ENCODE measurements around the gene MRNIP. TPM values are rescaled to one million over a fixed set of nuclear protein-coding genes. Genes with fewer than 3 reads are reported as not detected.

MRNIP gene
- total RNA-seq, 6 experiments from 2014 or later = 4.7 to 14.7 (median 9.0) TPM

DNA sequence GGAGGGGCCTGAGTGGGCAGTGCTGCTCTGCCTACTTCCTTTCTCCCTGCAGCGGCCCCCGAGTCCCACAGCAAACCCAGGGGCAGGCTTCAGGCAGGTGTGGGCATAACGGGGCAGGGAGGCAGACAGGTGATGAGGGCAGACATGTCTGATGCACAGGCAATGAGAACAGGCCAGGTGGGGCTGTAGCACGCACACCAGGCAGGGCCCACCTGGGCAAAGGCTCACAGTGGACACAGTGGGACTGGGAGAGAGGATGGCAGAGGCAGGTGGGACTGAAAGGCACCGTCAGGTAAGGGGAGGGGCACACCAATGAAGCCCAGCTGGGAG is 59.0 kb downstream of the MRNIP start:
- 83% methylated on average over 2 of the region's 5 CpGs for WGBS (ENCODE audit: insufficient coverage, low coverage, low lambda C conversion rate, missing lambda C conversion rate)

GRCh38 chr5:179798771-179799643 is 59.6 kb downstream of the MRNIP start:
- Histone ChIP-seq H3K4me3 (no peak overlapping the region), H3K4me1 (peaks cover 0 to 39% (median 16%) of the 10 kb centered on the region in 4 donors), H3K27me3 (no peaks in the 10 kb centered on the region), H3K36me3 (peaks cover 6 to 47% (median 22%) of the 10 kb centered on the region in 4 donors), H3K9me3 (no peaks in the 10 kb centered on the region), H3K27ac (no peak overlapping the region)
- TF ChIP-seq POLR2A (IDR thresholded peaks at IDR 0.05) = no peak
- TF ChIP-seq, protein P1, sequence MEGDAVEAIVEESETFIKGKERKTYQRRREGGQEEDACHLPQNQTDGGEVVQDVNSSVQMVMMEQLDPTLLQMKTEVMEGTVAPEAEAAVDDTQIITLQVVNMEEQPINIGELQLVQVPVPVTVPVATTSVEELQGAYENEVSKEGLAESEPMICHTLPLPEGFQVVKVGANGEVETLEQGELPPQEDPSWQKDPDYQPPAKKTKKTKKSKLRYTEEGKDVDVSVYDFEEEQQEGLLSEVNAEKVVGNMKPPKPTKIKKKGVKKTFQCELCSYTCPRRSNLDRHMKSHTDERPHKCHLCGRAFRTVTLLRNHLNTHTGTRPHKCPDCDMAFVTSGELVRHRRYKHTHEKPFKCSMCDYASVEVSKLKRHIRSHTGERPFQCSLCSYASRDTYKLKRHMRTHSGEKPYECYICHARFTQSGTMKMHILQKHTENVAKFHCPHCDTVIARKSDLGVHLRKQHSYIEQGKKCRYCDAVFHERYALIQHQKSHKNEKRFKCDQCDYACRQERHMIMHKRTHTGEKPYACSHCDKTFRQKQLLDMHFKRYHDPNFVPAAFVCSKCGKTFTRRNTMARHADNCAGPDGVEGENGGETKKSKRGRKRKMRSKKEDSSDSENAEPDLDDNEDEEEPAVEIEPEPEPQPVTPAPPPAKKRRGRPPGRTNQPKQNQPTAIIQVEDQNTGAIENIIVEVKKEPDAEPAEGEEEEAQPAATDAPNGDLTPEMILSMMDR (IDR thresholded peaks at IDR 0.05) = no peak
- ATAC-seq = no peak
- peak in 1 of 3 donors; percentile 46 for DNase-seq
- WGBS (ENCODE audit: insufficient coverage, low coverage, low lambda C conversion rate, missing lambda C conversion rate) = 81% methylated on average over 3 of the region's 36 CpGs
- intact Hi-C loops (cut with DNase I) = loop anchor here (5.0 kb wide), 1 partner anchor 37 kb away; no protein-coding TSS in a partner anchor

More for the DNA sequence above, 59.0 kb downstream of the MRNIP start:
- Histone ChIP-seq H3K4me3 (no peak overlapping the region), H3K27me3 (no peaks in the 10 kb centered on the region), H3K4me1 (peaks cover 0 to 45% (median 19%) of the 10 kb centered on the region in 4 donors), H3K36me3 (peaks cover 6 to 47% (median 22%) of the 10 kb centered on the region in 4 donors), H3K9me3 (no peaks in the 10 kb centered on the region), H3K27ac (no peak overlapping the region)
- intact Hi-C loops (cut with DNase I) = loop anchor here (5.0 kb wide), 1 partner anchor 37 kb away; no protein-coding TSS in a partner anchor
- no peak for ATAC-seq
- TF ChIP-seq POLR2A (IDR thresholded peaks at IDR 0.05) = no peak
- TF ChIP-seq, protein P1 (IDR thresholded peaks at IDR 0.05) = no peak
- DNase-seq = peak in 1 of 3 donors; percentile 42

DNA sequence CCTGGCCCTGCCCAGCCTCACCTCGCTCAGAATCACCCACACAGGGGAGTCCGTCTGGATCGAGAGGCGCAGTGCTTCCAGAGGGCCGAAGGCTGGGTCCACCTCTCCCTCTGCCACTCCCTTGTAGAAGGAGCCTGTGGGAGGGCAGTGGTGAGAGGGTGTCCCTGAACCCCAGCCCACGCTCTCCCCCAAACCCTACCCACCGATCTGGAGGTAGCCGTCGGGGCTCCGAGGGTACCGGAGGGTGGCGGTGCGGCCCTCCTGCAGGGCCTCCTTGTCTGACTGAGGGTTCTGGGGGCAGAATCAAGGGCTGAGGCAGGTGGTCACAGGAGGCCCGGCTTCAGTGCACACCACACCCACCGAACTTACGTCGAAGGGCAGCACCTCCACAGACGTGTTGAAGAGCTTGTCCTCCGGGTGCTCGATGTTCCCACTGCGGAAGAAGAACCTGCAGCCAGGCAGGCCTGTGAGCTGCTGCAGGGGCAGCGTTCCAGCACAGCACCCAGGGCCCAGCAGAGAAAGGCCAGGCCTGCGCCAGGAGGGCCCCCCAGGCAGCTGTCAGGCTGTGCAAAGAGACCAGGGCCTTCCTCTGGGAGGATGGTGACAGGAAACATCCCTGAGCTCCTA is 60.4 kb downstream of the MRNIP start:
- Histone ChIP-seq H3K4me1 (peaks cover 0 to 31% (median 12%) of the 10 kb centered on the region in 4 donors), H3K27me3 (no peaks in the 10 kb centered on the region), H3K36me3 (peaks cover 6 to 47% (median 22%) of the 10 kb centered on the region in 4 donors), H3K4me3 (no peak overlapping the region), H3K9me3 (no peaks in the 10 kb centered on the region), H3K27ac (no peak overlapping the region)
- TF ChIP-seq, protein P1 (IDR thresholded peaks at IDR 0.05) = no peak
- TF ChIP-seq POLR2A (IDR thresholded peaks at IDR 0.05) = no peak
- ATAC-seq = no peak
- WGBS (ENCODE audit: insufficient coverage, low coverage, low lambda C conversion rate, missing lambda C conversion rate) = 60% methylated on average over 1 of the region's 23 CpGs
- DNase-seq = peak in 1 of 3 donors; percentile 47
- intact Hi-C loops (cut with DNase I) = loop anchor here (5.0 kb wide), 1 partner anchor 36 kb away; no protein-coding TSS in a partner anchor

DNA sequence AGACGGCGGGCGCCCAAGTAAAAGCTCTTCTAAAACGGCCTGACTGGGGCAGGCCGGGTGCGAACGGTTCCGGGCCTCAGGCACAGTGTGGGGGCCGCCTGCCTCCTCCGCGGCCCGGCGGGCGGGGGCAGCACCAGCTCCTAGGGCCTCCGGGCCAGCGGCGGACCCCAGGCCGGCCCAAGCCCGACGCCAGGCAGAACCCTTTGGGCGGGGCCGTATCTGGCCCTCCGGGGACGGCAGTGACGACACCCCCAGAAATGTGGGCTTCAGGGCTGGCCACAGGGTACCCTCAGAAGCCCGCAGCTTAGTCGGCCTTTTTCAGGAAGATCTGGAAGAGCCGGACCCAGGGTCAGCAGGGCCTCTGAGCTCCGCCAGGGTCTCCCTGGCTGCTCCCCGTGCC is 60.9 kb downstream of the MRNIP start:
- WGBS (ENCODE audit: insufficient coverage, low coverage, low lambda C conversion rate, missing lambda C conversion rate) = 80% methylated on average over 6 of the region's 30 CpGs
- DNase-seq = peak in 1 of 3 donors; percentile 56

More for the DNA sequence above, 60.9 kb downstream of the MRNIP start:
- H3K4me1 ChIP-seq = peaks cover 0 to 26% (median 11%) of the 10 kb centered on the region in 4 donors
- no peaks in the 10 kb centered on the region for H3K27me3 ChIP-seq
- H3K36me3 ChIP-seq = peaks cover 6 to 47% (median 22%) of the 10 kb centered on the region in 4 donors
- intact Hi-C loops (cut with DNase I) = loop anchor here (5.0 kb wide), 1 partner anchor 35 kb away; no protein-coding TSS in a partner anchor
- no peak for ATAC-seq
- TF ChIP-seq POLR2A (IDR thresholded peaks at IDR 0.05) = no peak
- TF ChIP-seq, protein P1 (IDR thresholded peaks at IDR 0.05) = no peak
- H3K9me3 ChIP-seq = no peaks in the 10 kb centered on the region
- no peak overlapping the region for H3K27ac ChIP-seq
- no peak overlapping the region for H3K4me3 ChIP-seq
